Breast epithelium (tissue), 4 donors: ENCODE measurements around the gene C2CD3. TPM values are rescaled to one million over a fixed set of nuclear protein-coding genes. Genes with fewer than 3 reads are reported as not detected.

Source experiments
- DNase-seq, 2 donors: peaks; one replicate each; pipeline ENCODE4 v3.0.0-alpha.2; 2019; ENCODE audit warnings: low spot score in 2 of 2
- H3K27ac ChIP-seq, 2 donors: fragments of 200-600 bp; sonication (generic) in 1 of 2; one replicate each; pipeline ENCODE4 v1.5.1; 2016 to 2019; ENCODE audit warnings: mild to moderate bottlenecking in 1 of 2
- H3K27me3 ChIP-seq, 2 donors: fragments of 200-600 bp; sonication (generic) in 1 of 2; one replicate each; pipeline versions ENCODE4 v1.5.1 to v1.6.0; 2017 to 2019; ENCODE audit warnings: control low read depth in 1 of 2, mild to moderate bottlenecking in 1 of 2
- H3K36me3 ChIP-seq: fragments of 200-600 bp; one replicate; pipeline ENCODE4 v1.5.1; 2019
- H3K4me1 ChIP-seq, 2 donors: fragments of 200-600 bp; sonication (generic); one replicate each; pipeline ENCODE4 v1.5.1; 2016 to 2019; ENCODE audit warnings: control low read depth in 1 of 2
- H3K4me3 ChIP-seq, 3 donors: fragments of 200-600 bp; sonication (generic); 1 replicate in 2 of 3; 2 replicates in 1 of 3; pipeline ENCODE4 v1.5.1; 2016 to 2019; ENCODE audit warnings: mild to moderate bottlenecking in 3 of 3, moderate library complexity in 2 of 3
- H3K9me3 ChIP-seq, 2 donors: fragments of 200-600 bp; sonication (generic) in 1 of 2; one replicate each; pipeline ENCODE4 v1.5.1; 2016 to 2019; ENCODE audit warnings: control low read depth in 1 of 2
- POLR2A ChIP-seq: fragments of 450-650 bp; IDR thresholded peaks from one replicate; pipeline ENCODE4 v1.6.1; 2016; ENCODE audit warnings: antibody characterized with exemption, mild to moderate bottlenecking, moderate library complexity
- POLR2AphosphoS5 ChIP-seq, 3 donors: sonication (generic); formaldehyde crosslinking; IDR thresholded peaks; one replicate each; pipeline ENCODE4 v1.6.1; 2017; ENCODE audit warnings: antibody characterized with exemption in 3 of 3
- intact Hi-C: fragments of 100-400 bp; cut with DNase I; formaldehyde crosslinking; loops from one replicate; pipeline ENCODE4 v1.15.1; 2023; ENCODE audit warnings: low total_unique reads
- total RNA-seq, 3 donors: library from RNA; depleted of rRNA; stranded (reverse); fragments of >200 nt; gene quantifications; one replicate each; pipeline ENCODE4 v1.1.0, GENCODE V29; 2016
- TF ChIP-seq, protein P1 (sequence below), 3 donors: fragments of 450-650 bp; IDR thresholded peaks; one replicate each; pipeline ENCODE4 v1.5.1; 2016 to 2017; ENCODE audit warnings: antibody characterized with exemption in 3 of 3, mild to moderate bottlenecking in 3 of 3, moderate library complexity in 3 of 3

Gene C2CD3
- total RNA-seq, 3 donors from 2014 or later: 17.4 to 44.5 (median 37.4) TPM

- Histone ChIP-seq H3K4me3 (no peak overlapping the region), H3K36me3 (no peaks in the 10 kb centered on the region), H3K9me3 (no peaks in the 10 kb centered on the region), H3K27me3 (no peaks in the 10 kb centered on the region), H3K27ac (no peak overlapping the region), H3K4me1 (no peaks in the 10 kb centered on the region)
- TF ChIP-seq, protein P1, sequence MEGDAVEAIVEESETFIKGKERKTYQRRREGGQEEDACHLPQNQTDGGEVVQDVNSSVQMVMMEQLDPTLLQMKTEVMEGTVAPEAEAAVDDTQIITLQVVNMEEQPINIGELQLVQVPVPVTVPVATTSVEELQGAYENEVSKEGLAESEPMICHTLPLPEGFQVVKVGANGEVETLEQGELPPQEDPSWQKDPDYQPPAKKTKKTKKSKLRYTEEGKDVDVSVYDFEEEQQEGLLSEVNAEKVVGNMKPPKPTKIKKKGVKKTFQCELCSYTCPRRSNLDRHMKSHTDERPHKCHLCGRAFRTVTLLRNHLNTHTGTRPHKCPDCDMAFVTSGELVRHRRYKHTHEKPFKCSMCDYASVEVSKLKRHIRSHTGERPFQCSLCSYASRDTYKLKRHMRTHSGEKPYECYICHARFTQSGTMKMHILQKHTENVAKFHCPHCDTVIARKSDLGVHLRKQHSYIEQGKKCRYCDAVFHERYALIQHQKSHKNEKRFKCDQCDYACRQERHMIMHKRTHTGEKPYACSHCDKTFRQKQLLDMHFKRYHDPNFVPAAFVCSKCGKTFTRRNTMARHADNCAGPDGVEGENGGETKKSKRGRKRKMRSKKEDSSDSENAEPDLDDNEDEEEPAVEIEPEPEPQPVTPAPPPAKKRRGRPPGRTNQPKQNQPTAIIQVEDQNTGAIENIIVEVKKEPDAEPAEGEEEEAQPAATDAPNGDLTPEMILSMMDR (IDR thresholded peaks at IDR 0.05): no peak
- TF ChIP-seq POLR2A (no peak), POLR2AphosphoS5 (IDR thresholded peaks at IDR 0.05) (no peak)
- intact Hi-C loops: loop anchor here (5.0 kb wide), 1 partner anchor 197 kb away; no protein-coding TSS in a partner anchor
- DNase-seq: no peak
Observed at GRCh38 chr11:74009230-74009547, 161.6 kb downstream of the C2CD3 start.

- H3K4me1 ChIP-seq: no peaks in the 10 kb centered on the region
- no peaks in the 10 kb centered on the region for H3K36me3 ChIP-seq
- no peaks in the 10 kb centered on the region for H3K9me3 ChIP-seq
- TF ChIP-seq POLR2A: no peak
- TF ChIP-seq, protein P1 (IDR thresholded peaks at IDR 0.05): no peak
- no peak for TF ChIP-seq POLR2AphosphoS5 (IDR thresholded peaks at IDR 0.05)
- no peak within 1 kb of the TSS for H3K4me3 ChIP-seq
- intact Hi-C loops: loop anchor here (5.0 kb wide), 1 partner anchor 196 kb away; no protein-coding TSS in a partner anchor
- no peak within 1 kb of the TSS for H3K27ac ChIP-seq
- no peak for DNase-seq
- H3K27me3 ChIP-seq: no peaks in the 10 kb centered on the region
Observed at GRCh38 chr11:74008373-74009229, 162.2 kb downstream of the C2CD3 start, which contains the start of gene UCP3. UCP3 (minus strand) TSS chr11:74009085; CDS start chr11:74007042, 2,043 bp downstream.

DNA sequence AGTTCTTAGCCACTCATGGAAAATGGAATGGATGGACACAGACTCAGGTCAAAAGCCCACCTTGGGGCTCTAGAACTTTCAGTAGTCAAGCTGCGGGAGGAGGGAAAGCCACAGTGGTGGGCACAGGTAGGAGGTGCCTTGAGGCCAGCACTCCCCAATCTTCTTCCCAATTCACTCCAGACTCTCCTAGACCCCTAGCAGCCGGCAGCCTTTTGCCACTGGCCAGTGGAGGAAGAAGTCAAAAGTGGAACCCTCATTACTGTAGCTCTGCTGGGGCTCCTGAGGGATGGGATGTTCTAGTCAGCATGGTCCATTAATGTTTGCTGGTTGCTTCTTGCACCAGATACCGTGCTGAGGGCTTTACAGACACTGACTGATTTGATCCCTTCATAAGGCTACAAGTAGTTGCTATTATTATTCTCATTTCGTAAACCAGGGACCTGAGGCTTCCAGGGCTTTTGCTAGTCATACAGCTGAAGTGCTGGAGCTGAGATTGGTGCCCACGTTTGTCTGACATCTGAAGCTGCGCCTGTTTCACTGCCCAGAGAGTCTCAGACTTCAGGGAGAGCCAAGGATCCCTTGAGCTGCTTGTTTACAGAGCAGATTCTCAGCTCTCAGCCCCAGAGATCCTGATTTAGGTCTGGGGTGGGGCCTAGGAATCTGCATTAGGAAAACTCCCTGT is 163.0 kb downstream of the C2CD3 start:
- intact Hi-C loops: loop anchor here (5.0 kb wide), 1 partner anchor 196 kb away; no protein-coding TSS in a partner anchor
- Histone ChIP-seq H3K36me3 (no peaks in the 10 kb centered on the region), H3K27ac (no peak overlapping the region), H3K9me3 (no peaks in the 10 kb centered on the region), H3K4me1 (no peaks in the 10 kb centered on the region), H3K4me3 (no peak overlapping the region), H3K27me3 (no peaks in the 10 kb centered on the region)
- no peak for DNase-seq
- TF ChIP-seq POLR2AphosphoS5 (IDR thresholded peaks at IDR 0.05): no peak
- TF ChIP-seq POLR2A: no peak
- TF ChIP-seq, protein P1 (IDR thresholded peaks at IDR 0.05): no peak

- no peak for DNase-seq
Observed at GRCh38 chr11:74006743-74007304, 164.0 kb downstream of the C2CD3 start.

More at GRCh38 chr11:74006743-74007304, 164.0 kb downstream of the C2CD3 start:
- Histone ChIP-seq H3K9me3 (no peaks in the 10 kb centered on the region), H3K36me3 (no peaks in the 10 kb centered on the region), H3K4me1 (no peaks in the 10 kb centered on the region), H3K27me3 (no peaks in the 10 kb centered on the region), H3K4me3 (no peak overlapping the region), H3K27ac (no peak overlapping the region)
- TF ChIP-seq, protein P1 (IDR thresholded peaks at IDR 0.05): no peak
- TF ChIP-seq POLR2A (no peak), POLR2AphosphoS5 (IDR thresholded peaks at IDR 0.05) (no peak)
- intact Hi-C loops: loop anchor here (5.0 kb wide), 1 partner anchor 195 kb away; no protein-coding TSS in a partner anchor
